Ovary (tissue), 10 donors: ENCODE results near the gene LRIT3. TPM values are rescaled to one million over a fixed set of nuclear protein-coding genes. Genes with fewer than 3 reads are reported as not detected.

Experiments
- DNase-seq, 5 donors: peaks; one replicate each; pipeline ENCODE4 v3.0.0-alpha.2; 2019 to 2020
- H3K27ac ChIP-seq, 2 donors: fragments of 200-600 bp; one replicate each; pipeline versions ENCODE4 v1.5.1 to v1.8.0; 2019 to 2022
- H3K27me3 ChIP-seq: fragments of 200-600 bp; one replicate; pipeline ENCODE4 v1.8.0; 2022
- H3K36me3 ChIP-seq: fragments of 200-600 bp; sonication (generic); one replicate; pipeline ENCODE4 v1.5.1; 2019
- H3K4me1 ChIP-seq: one replicate; pipeline ENCODE4 v1.8.1; 2013; ENCODE audit warnings: mild to moderate bottlenecking, moderate library complexity; ENCODE audit not compliant: insufficient read depth
- H3K4me3 ChIP-seq: fragments of 200-600 bp; sonication (generic); one replicate; pipeline ENCODE4 v1.5.1; 2017
- H3K9me3 ChIP-seq, 2 donors: fragments of 200-600 bp in 1 of 2; sonication (generic) in 1 of 2; one replicate each; pipeline versions ENCODE4 v1.5.1 to v1.8.1; 2013 to 2019; ENCODE audit warnings: mild to moderate bottlenecking in 1 of 2, moderate library complexity in 1 of 2
- EP300 ChIP-seq: sonication (generic); formaldehyde crosslinking; IDR thresholded peaks from one replicate; pipeline ENCODE4 v1.6.1; 2017; ENCODE audit warnings: antibody characterized with exemption
- POLR2A ChIP-seq: fragments of 450-650 bp; IDR thresholded peaks from one replicate; pipeline ENCODE4 v1.6.1; 2017; ENCODE audit warnings: antibody characterized with exemption, mild to moderate bottlenecking, moderate library complexity
- WGBS, 3 donors: extraction: QIAGEN DNeasy Blood & Tissue Kit in 1 of 3; methylation state at CpG; one replicate each; pipeline versions ENCODE4 v1.1.5 to v1.1.7; 2013 to 2017; 5-methylcytosine and 5-hydroxymethylcytosine counted together
- intact Hi-C, 4 donors: fragments of 100-400 bp; cut with DNase I; formaldehyde crosslinking; loops; one replicate each; pipeline versions ENCODE4 v1.11.0 to v1.15.1; 2022 to 2023
- long read RNA-seq, 3 donors: library from polyadenylated mRNA in 2 of 3; unstranded in 2 of 3; transcript quantifications; one replicate each; pipeline ENCODE4 v2.0.0 and lab custom pipeline, GENCODE V29; 2021 to 2026
- polyA plus RNA-seq, 2 donors: library from polyadenylated mRNA; stranded (reverse); fragments of 200-250 nt in 1 of 2; fragments of 350-450 nt in 1 of 2; fragmentation: Illumina TruSeq in 1 of 2; extraction: RNeasy Lipid Tissue Mini Kit (QIAGEN cat#74804) in 1 of 2; gene quantifications; one replicate each; pipeline ENCODE4 v1.2.3, GENCODE V29; 2013 to 2014
- total RNA-seq, 7 donors: library from RNA; depleted of rRNA in 2 of 7; stranded (reverse); fragments of >200 nt in 2 of 7; fragmentation: NEBNext Ultra II Directional in 3 of 7; extraction: Animal tissue kit (Norgen Biotek cat#: 25700) in 3 of 7; gene quantifications; one replicate each; pipeline versions ENCODE4 v1.1.0 to v1.2.4, GENCODE V29; 2016 to 2023
- TF ChIP-seq, protein P1 (sequence below), 3 donors: fragments of 450-650 bp in 2 of 3; fragments of 200-600 bp in 1 of 3; IDR thresholded peaks; one replicate each; pipeline versions ENCODE4 v1.5.1 to v1.8.0; 2016 to 2022; ENCODE audit warnings: antibody characterized with exemption in 3 of 3, mild to moderate bottlenecking in 1 of 3
- donor health status: DM: no; HTN: no; CAD: no; lungs with moderate emphysema.
- donor health status: DM: no; HTN: no; CAD: no.
- donor health status: Bipolar disorder and iron deficiency.
- donor health status: DM: yes; HTN: yes; CAD: no.
- donor health status: DM: no; HTN: no; CAD: no.
- donor health status: DM: yes; HTN: yes; CAD: no.

The LRIT3 gene, protein sequence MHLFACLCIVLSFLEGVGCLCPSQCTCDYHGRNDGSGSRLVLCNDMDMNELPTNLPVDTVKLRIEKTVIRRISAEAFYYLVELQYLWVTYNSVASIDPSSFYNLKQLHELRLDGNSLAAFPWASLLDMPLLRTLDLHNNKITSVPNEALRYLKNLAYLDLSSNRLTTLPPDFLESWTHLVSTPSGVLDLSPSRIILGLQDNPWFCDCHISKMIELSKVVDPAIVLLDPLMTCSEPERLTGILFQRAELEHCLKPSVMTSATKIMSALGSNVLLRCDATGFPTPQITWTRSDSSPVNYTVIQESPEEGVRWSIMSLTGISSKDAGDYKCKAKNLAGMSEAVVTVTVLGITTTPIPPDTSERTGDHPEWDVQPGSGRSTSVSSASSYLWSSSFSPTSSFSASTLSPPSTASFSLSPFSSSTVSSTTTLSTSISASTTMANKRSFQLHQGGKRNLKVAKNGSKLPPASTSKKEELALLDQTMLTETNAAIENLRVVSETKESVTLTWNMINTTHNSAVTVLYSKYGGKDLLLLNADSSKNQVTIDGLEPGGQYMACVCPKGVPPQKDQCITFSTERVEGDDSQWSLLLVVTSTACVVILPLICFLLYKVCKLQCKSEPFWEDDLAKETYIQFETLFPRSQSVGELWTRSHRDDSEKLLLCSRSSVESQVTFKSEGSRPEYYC
- total RNA-seq (under 1 TPM in 6 of 7 donors, not detected in 1; 0.05 to 0.35 (median 0.18) TPM), polyA plus RNA-seq (under 1 TPM; 0.02 to 0.10 TPM)
- long read RNA-seq, donor 1 = 0 reads
- long read RNA-seq, donor 2 = 0 reads
- long read RNA-seq, donor 3 = 0 reads

DNA sequence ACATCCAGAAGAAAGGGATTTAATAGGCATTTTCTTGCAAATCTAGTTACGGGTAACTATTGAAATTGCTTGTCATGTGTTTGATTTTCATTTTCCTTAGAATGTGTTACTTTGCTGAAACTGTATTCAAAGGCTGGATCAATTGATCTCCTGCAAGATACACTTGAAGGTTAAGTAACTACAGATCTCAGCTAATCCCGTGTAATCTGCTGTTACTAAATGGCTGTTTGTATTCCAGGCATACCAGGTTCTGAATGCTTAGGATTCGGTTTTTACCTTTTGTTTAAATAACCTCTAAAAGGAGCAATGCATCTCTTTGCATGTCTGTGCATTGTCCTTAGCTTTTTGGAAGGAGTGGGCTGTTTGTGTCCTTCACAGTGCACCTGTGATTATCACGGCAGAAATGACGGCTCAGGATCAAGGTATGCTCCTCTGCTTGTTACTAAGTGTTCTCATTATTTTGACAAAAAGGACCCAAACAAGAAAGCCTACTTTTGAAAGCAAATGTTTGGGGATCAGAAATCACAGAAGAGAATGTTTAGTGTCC, at the start of gene LRIT3:
Gene LRIT3, plus strand, starts transcription at position 212 of the 547 bp plus-strand sequence. Its CDS starts 95 bp downstream, at position 307.
- no peak within 1 kb of the TSS for H3K4me3 ChIP-seq
- no peak for DNase-seq
- no peaks in the 10 kb centered on the region for H3K9me3 ChIP-seq
- intact Hi-C loops = no loop called here
- H3K4me1 ChIP-seq = no peaks in the 10 kb centered on the region
- H3K27ac ChIP-seq = no peak within 1 kb of the TSS
- TF ChIP-seq EP300 (no peak), POLR2A (no peak)
- TF ChIP-seq, protein P1, sequence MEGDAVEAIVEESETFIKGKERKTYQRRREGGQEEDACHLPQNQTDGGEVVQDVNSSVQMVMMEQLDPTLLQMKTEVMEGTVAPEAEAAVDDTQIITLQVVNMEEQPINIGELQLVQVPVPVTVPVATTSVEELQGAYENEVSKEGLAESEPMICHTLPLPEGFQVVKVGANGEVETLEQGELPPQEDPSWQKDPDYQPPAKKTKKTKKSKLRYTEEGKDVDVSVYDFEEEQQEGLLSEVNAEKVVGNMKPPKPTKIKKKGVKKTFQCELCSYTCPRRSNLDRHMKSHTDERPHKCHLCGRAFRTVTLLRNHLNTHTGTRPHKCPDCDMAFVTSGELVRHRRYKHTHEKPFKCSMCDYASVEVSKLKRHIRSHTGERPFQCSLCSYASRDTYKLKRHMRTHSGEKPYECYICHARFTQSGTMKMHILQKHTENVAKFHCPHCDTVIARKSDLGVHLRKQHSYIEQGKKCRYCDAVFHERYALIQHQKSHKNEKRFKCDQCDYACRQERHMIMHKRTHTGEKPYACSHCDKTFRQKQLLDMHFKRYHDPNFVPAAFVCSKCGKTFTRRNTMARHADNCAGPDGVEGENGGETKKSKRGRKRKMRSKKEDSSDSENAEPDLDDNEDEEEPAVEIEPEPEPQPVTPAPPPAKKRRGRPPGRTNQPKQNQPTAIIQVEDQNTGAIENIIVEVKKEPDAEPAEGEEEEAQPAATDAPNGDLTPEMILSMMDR (IDR thresholded peaks at IDR 0.05) = no peak
- WGBS, 3 donors = 62 to 74% (median 64%) methylated on average over 5 of the region's 5 CpGs
- H3K36me3 ChIP-seq = no peaks in the 10 kb centered on the region
- H3K27me3 ChIP-seq = no peaks in the 10 kb centered on the region

DNA sequence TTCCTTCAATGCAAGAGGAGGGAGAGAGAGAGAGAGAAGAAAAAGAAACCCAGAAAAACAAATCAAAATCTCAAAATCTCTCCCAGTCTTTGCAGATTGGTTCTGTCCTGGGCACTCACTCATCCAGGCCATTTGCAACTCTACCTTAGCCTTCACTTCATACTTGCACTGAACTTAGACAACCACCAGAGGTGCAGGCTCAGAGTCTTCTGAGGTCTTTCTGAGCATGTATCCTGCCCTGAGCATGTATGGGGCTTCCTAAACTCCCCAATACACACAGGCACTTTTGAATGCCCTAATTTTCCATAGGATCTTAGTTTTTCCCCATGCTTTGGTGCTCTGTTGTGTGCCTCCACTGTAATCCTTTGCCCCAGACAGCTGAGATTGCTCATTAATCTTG, 49.0 kb upstream of the LRIT3 start:
- H3K4me3 ChIP-seq = no peak overlapping the region
- H3K9me3 ChIP-seq = no peaks in the 10 kb centered on the region
- no peaks in the 10 kb centered on the region for H3K36me3 ChIP-seq
- intact Hi-C loops = no loop called here
- no peaks in the 10 kb centered on the region for H3K27me3 ChIP-seq
- no peak overlapping the region for H3K27ac ChIP-seq
- no peaks in the 10 kb centered on the region for H3K4me1 ChIP-seq
- TF ChIP-seq POLR2A (no peak), EP300 (no peak)
- TF ChIP-seq, protein P1 (IDR thresholded peaks at IDR 0.05) = no peak
- DNase-seq = no peak

DNA sequence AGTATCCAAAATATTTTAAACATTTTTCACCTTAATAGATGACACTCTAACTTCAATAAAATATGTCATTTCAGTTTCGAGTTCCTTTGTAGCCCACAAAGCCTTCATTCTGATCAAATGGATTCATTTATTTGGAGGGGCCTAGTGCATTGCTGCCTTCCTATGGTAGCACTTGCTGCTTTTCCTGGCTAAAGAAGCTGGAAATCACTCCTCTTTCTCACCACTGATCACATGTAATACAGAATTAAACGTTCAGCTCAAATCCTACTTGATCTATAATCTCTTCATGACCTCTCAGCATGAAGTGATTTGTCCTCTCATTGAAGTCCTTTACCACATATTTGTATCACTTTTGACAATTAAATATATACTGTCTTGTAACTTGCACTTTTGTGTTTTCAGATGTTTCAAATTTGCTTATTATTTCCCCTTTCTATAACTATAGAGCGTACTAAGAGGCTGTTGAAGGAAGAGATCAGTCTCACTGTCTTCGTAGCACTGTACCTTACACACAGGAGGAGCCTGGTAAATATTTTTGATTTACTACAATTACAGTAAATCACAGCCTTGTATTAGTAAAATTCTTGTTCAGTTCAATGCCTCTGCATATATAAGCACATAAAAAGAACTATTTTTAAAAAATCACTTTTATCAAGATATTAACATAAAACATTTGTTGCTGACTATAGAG, 46.7 kb upstream of the LRIT3 start:
- Histone ChIP-seq H3K36me3 (no peaks in the 10 kb centered on the region), H3K4me3 (no peak overlapping the region), H3K4me1 (no peaks in the 10 kb centered on the region), H3K27me3 (no peaks in the 10 kb centered on the region), H3K27ac (no peak overlapping the region), H3K9me3 (no peaks in the 10 kb centered on the region)
- 16 to 24% (median 23%) methylated on average over 4 of the region's 4 CpGs for WGBS, 3 donors
- no peak for TF ChIP-seq POLR2A
- TF ChIP-seq, protein P1 (IDR thresholded peaks at IDR 0.05) = no peak
- TF ChIP-seq EP300 = no peak
- intact Hi-C loops = no loop called here
- no peak for DNase-seq

DNA sequence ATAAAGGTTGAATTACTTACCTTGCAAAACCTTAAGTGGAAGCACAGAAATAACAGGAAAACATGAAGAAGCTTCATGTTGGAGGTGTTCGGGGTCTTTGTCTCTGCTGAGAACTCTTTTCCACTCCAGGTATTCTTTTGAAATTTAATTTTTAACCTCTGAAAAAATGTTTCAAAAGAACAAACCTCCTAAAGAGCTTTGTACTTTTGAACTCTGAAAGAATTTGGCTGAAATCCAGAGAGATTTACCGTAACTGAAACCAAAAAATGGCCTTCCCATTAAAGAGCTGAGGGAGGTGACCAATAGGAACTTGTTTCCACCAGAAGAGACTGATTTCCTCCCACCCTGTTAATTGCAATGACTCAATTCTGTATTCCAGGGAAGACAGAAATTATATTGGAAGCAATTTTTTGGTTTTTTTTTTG, 46.0 kb upstream of the LRIT3 start, which contains the start of gene CFI:
Gene CFI, minus strand, starts transcription at position 105 of the 425 bp plus-strand sequence. Its CDS starts 28 bp downstream, at position 77.
- no peak within 1 kb of the TSS for H3K4me3 ChIP-seq

More for the DNA sequence above, 46.0 kb upstream of the LRIT3 start, which contains the start of gene CFI:
- intact Hi-C loops = no loop called here
- Histone ChIP-seq H3K27ac (no peak within 1 kb of the TSS), H3K36me3 (no peaks in the 10 kb centered on the region), H3K27me3 (no peaks in the 10 kb centered on the region), H3K4me1 (no peaks in the 10 kb centered on the region), H3K9me3 (no peaks in the 10 kb centered on the region)
- WGBS, 3 donors = 17 to 27% (median 20%) methylated on average over 2 of the region's 2 CpGs
- DNase-seq = no peak
- no peak for TF ChIP-seq EP300
- TF ChIP-seq, protein P1 (IDR thresholded peaks at IDR 0.05) = no peak
- no peak for TF ChIP-seq POLR2A
